ENCODE data around the gene LPP. TPM values are rescaled to one million over a fixed set of nuclear protein-coding genes. Genes with fewer than 3 reads are reported as not detected.

The LPP gene
- total RNA-seq, 1 experiment from 2014 or later, result 120 TPM

DNA sequence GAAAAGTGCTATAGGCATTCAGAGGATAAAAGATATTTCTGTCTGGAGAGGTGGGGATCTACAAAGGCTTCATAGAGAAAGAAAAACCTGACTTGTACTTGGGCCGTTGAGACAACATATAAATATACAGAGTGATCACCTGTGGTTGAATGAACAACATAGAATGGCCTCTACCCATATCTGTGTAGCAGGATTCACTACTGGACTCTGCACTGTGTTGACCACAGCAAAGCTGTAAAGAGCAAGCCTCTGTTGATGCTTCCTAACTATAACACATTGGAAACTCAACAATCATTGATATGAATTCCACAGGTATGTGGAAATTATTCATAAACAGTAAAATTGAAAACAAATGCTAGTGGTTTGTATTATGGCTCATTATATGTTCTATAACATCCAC is 19.1 kb upstream of the LPP start:
- no peaks in the 10 kb centered on the region for H3K9me3 ChIP-seq
- ChIA-PET CTCF (no interaction called here), POLR2A (no interaction called here)
- H3K4me1 Mint-ChIP-seq (ENCODE audit: low read depth, unreplicated experiment), result peaks cover 12% of the 10 kb centered on the region
- TF ChIP-seq, protein P1, sequence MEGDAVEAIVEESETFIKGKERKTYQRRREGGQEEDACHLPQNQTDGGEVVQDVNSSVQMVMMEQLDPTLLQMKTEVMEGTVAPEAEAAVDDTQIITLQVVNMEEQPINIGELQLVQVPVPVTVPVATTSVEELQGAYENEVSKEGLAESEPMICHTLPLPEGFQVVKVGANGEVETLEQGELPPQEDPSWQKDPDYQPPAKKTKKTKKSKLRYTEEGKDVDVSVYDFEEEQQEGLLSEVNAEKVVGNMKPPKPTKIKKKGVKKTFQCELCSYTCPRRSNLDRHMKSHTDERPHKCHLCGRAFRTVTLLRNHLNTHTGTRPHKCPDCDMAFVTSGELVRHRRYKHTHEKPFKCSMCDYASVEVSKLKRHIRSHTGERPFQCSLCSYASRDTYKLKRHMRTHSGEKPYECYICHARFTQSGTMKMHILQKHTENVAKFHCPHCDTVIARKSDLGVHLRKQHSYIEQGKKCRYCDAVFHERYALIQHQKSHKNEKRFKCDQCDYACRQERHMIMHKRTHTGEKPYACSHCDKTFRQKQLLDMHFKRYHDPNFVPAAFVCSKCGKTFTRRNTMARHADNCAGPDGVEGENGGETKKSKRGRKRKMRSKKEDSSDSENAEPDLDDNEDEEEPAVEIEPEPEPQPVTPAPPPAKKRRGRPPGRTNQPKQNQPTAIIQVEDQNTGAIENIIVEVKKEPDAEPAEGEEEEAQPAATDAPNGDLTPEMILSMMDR (IDR thresholded peaks at IDR 0.05; ENCODE audit: insufficient read depth in 1 of 2, low read depth in 1 of 2, low read length in 1 of 2, severe bottlenecking in 1 of 2, unreplicated experiment in 1 of 2), result no peak
- no peak overlapping the region for H3K27ac Mint-ChIP-seq (ENCODE audit: unreplicated experiment)
- no peaks in the 10 kb centered on the region for H3K36me3 Mint-ChIP-seq (ENCODE audit: insufficient read depth, unreplicated experiment)
- no peaks in the 10 kb centered on the region for H3K27me3 ChIP-seq (replicated peaks; ENCODE audit: control insufficient read depth, insufficient read depth, low read length)
- intact Hi-C loops (cut with micrococcal nuclease; ENCODE audit: unreplicated experiment), result no loop called here
- H3K9me3 Mint-ChIP-seq (ENCODE audit: unreplicated experiment), result no peaks in the 10 kb centered on the region
- DNase-seq, result no peak
- H3K36me3 ChIP-seq (ENCODE audit: control insufficient read depth, insufficient read depth, low read length), result no peaks in the 10 kb centered on the region
- BruUV-seq (replicated peaks), result no TSS peak
- H3K4me1 ChIP-seq, result no peaks in the 10 kb centered on the region
- H3K27me3 Mint-ChIP-seq (ENCODE audit: insufficient read depth, unreplicated experiment), result no peaks in the 10 kb centered on the region
- H3K4me3 Mint-ChIP-seq (ENCODE audit: unreplicated experiment), result no peak overlapping the region
- H3K4me3 ChIP-seq (ENCODE audit: low read depth, low read length), result no peak overlapping the region

DNA sequence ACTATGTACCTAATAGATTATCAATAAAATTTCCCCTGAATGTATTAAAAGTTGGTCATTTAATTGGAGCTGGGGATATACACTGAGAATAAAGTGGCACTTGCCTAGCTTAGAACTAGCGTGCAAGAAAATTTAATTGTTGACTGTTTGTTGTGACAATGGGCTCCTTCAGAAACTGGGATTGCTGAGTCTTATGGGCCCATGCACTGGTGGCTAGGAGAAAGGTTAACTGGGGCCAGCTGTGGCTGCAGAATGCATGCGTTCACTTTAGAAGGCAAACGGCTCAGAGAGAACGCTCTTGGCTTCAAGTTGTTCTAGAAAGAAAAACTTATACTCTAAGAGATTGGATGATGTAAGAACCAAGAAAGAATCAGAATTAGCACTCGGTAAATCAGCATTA is 18.7 kb upstream of the LPP start:
- Histone ChIP-seq H3K36me3 (ENCODE audit: control insufficient read depth, insufficient read depth, low read length) (no peaks in the 10 kb centered on the region), H3K4me3 (ENCODE audit: low read depth, low read length) (no peak overlapping the region), H3K9me3 (no peaks in the 10 kb centered on the region), H3K4me1 (no peaks in the 10 kb centered on the region), H3K27me3 (replicated peaks; ENCODE audit: control insufficient read depth, insufficient read depth, low read length) (no peaks in the 10 kb centered on the region)
- no TSS peak for BruUV-seq (replicated peaks)
- POLR2A ChIA-PET, result no interaction called here
- no peak for DNase-seq
- Mint-ChIP-seq H3K27ac (ENCODE audit: unreplicated experiment) (no peak overlapping the region), H3K27me3 (ENCODE audit: insufficient read depth, unreplicated experiment) (no peaks in the 10 kb centered on the region), H3K9me3 (ENCODE audit: unreplicated experiment) (no peaks in the 10 kb centered on the region), H3K4me3 (ENCODE audit: unreplicated experiment) (no peak overlapping the region), H3K4me1 (ENCODE audit: low read depth, unreplicated experiment) (peaks cover 12% of the 10 kb centered on the region), H3K36me3 (ENCODE audit: insufficient read depth, unreplicated experiment) (no peaks in the 10 kb centered on the region)
- CTCF ChIA-PET, result no interaction called here
- intact Hi-C loops (cut with micrococcal nuclease; ENCODE audit: unreplicated experiment), result no loop called here
- TF ChIP-seq, protein P1 (IDR thresholded peaks at IDR 0.05; ENCODE audit: insufficient read depth in 1 of 2, low read depth in 1 of 2, low read length in 1 of 2, severe bottlenecking in 1 of 2, unreplicated experiment in 1 of 2), result no peak

DNA sequence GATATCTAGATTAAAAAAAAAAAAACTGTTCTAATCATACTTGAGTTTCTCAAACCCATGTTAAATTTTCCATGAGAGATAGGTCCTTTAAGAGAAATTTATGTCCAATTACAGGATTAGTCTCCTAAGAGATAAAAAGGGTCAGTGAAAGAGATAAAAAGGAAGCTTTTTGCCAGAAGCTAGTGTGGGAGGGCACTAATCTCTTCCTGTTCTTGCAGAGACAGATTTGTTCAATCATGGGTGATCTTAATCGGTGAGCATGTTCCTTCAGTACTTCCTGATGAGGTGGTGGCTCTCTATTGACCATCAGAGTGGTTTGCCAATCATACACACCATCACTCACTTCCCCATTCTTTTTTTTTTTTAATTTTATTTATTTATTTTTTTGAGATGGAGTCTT is 16.9 kb upstream of the LPP start:
- Mint-ChIP-seq H3K27ac (ENCODE audit: unreplicated experiment) (no peak overlapping the region), H3K4me3 (ENCODE audit: unreplicated experiment) (no peak overlapping the region), H3K27me3 (ENCODE audit: insufficient read depth, unreplicated experiment) (no peaks in the 10 kb centered on the region), H3K36me3 (ENCODE audit: insufficient read depth, unreplicated experiment) (no peaks in the 10 kb centered on the region), H3K4me1 (ENCODE audit: low read depth, unreplicated experiment) (peaks cover 13% of the 10 kb centered on the region), H3K9me3 (ENCODE audit: unreplicated experiment) (no peaks in the 10 kb centered on the region)
- no peaks in the 10 kb centered on the region for H3K36me3 ChIP-seq (ENCODE audit: control insufficient read depth, insufficient read depth, low read length)
- BruUV-seq (replicated peaks), result no TSS peak
- H3K9me3 ChIP-seq, result no peaks in the 10 kb centered on the region
- ChIA-PET POLR2A (interaction anchor here (0.5 kb wide), 1 partner anchor 296 kb away, joined by 3 read pairs; no protein-coding TSS in a partner anchor), CTCF (no interaction called here)
- no peak for DNase-seq
- intact Hi-C loops (cut with micrococcal nuclease; ENCODE audit: unreplicated experiment), result no loop called here
- H3K4me1 ChIP-seq, result no peaks in the 10 kb centered on the region
- TF ChIP-seq, protein P1 (IDR thresholded peaks at IDR 0.05; ENCODE audit: insufficient read depth in 1 of 2, low read depth in 1 of 2, low read length in 1 of 2, severe bottlenecking in 1 of 2, unreplicated experiment in 1 of 2), result no peak
- no peak overlapping the region for H3K4me3 ChIP-seq (ENCODE audit: low read depth, low read length)
- H3K27me3 ChIP-seq (replicated peaks; ENCODE audit: control insufficient read depth, insufficient read depth, low read length), result no peaks in the 10 kb centered on the region

All from Caco-2 (cell line).